SU-DHL-6 (cell line): ENCODE results near the gene GRAMD1B.

Source experiments
- H2AFZ ChIP-seq: fragments of 200-600 bp; sonication (generic); 2 replicates; pipeline ENCODE4 v1.6.1; 2014; ENCODE audit warnings: low read depth, mild to moderate bottlenecking, moderate library complexity, mixed read lengths, antibody characterized with exemption, low read length; ENCODE audit not compliant: severe bottlenecking
- H3F3A ChIP-seq: fragments of 200-600 bp; shearing (Covaris generic); 2 replicates; pipeline ENCODE4 v1.6.0; 2016; ENCODE audit warnings: antibody characterized with exemption, mild to moderate bottlenecking; ENCODE audit not compliant: insufficient read depth
- H3K27ac ChIP-seq: fragments of 200-600 bp; sonication (generic); 2 replicates; pipeline ENCODE4 v1.5.1; 2016; ENCODE audit warnings: low read depth, mild to moderate bottlenecking, low read length, moderate library complexity, mixed read lengths
- H3K27me3 ChIP-seq: fragments of 200-600 bp; sonication (generic), shearing (Covaris generic); 2 replicates; pipeline ENCODE4 v1.6.0; 2014; ENCODE audit warnings: mild to moderate bottlenecking, low read length
- H3K36me3 ChIP-seq: fragments of 200-600 bp; sonication (generic); 2 replicates; pipeline ENCODE4 v1.6.1; 2014; ENCODE audit warnings: mild to moderate bottlenecking, low read length, mixed read lengths
- H3K4me2 ChIP-seq: fragments of 300-600, 200-600 bp; shearing (Covaris generic), sonication (generic); 2 replicates; pipeline ENCODE4 v1.6.0; 2014; ENCODE audit warnings: low read length, low read depth, mild to moderate bottlenecking; ENCODE audit not compliant: poor library complexity, severe bottlenecking
- H3K4me3 ChIP-seq: fragments of 200-600 bp; sonication (generic); 2 replicates; pipeline ENCODE4 v1.5.1; 2014; ENCODE audit warnings: antibody characterized with exemption, low read length, mild to moderate bottlenecking, mixed read lengths; ENCODE audit not compliant: insufficient read depth, poor library complexity, severe bottlenecking
- H3K79me2 ChIP-seq: fragments of 200-600 bp; sonication (generic); 2 replicates; pipeline ENCODE4 v1.6.1; 2014; ENCODE audit warnings: mild to moderate bottlenecking, low read length, moderate library complexity; ENCODE audit not compliant: insufficient read depth
- H3K9ac ChIP-seq: fragments of 200-600 bp; sonication (generic); 2 replicates; pipeline ENCODE4 v1.7.0; 2014; ENCODE audit warnings: mild to moderate bottlenecking, low read length
- H3K9me2 ChIP-seq: fragments of 200-600 bp; sonication (generic); replicated peaks from 2 replicates; pipeline ENCODE4 v1.6.1; 2014; ENCODE audit warnings: low read length; ENCODE audit not compliant: insufficient read depth
- H3K9me3 ChIP-seq: fragments of 200-600 bp; sonication (generic); 2 replicates; pipeline ENCODE4 v1.6.1; 2014; ENCODE audit warnings: low read length, mixed read lengths; ENCODE audit not compliant: insufficient read depth
- H4K20me1 ChIP-seq: fragments of 200-600 bp; sonication (generic); 2 replicates; pipeline ENCODE4 v1.6.1; 2014; ENCODE audit warnings: low read depth, mild to moderate bottlenecking, antibody characterized with exemption, low read length, moderate library complexity, mixed read lengths
- CTCF ChIP-seq: fragments of 200-600 bp; sonication (generic); IDR thresholded peaks from one replicate; pipeline ENCODE4 v1.5.1; 2017; ENCODE audit warnings: antibody characterized with exemption, mild to moderate bottlenecking, low read length, moderate library complexity; ENCODE audit not compliant: insufficient read depth, poor library complexity, severe bottlenecking
- EZH2phosphoT487 ChIP-seq: fragments of 200-600 bp; sonication (generic), shearing (Covaris generic); conservative IDR thresholded peaks from 2 replicates; pipeline ENCODE4 v1.6.1; 2018; ENCODE audit warnings: mild to moderate bottlenecking, antibody characterized with exemption, low read length, moderate library complexity, mixed read lengths

The GRAMD1B gene

GRCh38 chr11:123551079-123551478 lies 121.0 kb downstream of the GRAMD1B start:
- Histone ChIP-seq H3K27me3 (no peaks in the 10 kb centered on the region), H3K27ac (no peak overlapping the region)

GRCh38 chr11:123556633-123557032 lies 126.6 kb downstream of the GRAMD1B start:
- H4K20me1 ChIP-seq, result 0 out of 2 replicates have a peak, but pooled peaks cover 3% of the 10 kb centered on the region
- H3K9ac ChIP-seq, result no peak overlapping the region
- no peaks in the 10 kb centered on the region for H3F3A ChIP-seq
- H2AFZ ChIP-seq, result no peak overlapping the region
- no peaks in the 10 kb centered on the region for H3K27me3 ChIP-seq
- no peak overlapping the region for H3K4me2 ChIP-seq
- no peaks in the 10 kb centered on the region for H3K79me2 ChIP-seq
- H3K9me3 ChIP-seq, result no peaks in the 10 kb centered on the region
- H3K27ac ChIP-seq, result no peak overlapping the region
- no peaks in the 10 kb centered on the region for H3K36me3 ChIP-seq
- H3K4me3 ChIP-seq, result no peak overlapping the region
- TF ChIP-seq CTCF (no peak), EZH2phosphoT487 (no peak)
- H3K9me2 ChIP-seq, result no peaks in the 10 kb centered on the region

More at GRCh38 chr11:123551079-123551478, 121.0 kb downstream of the GRAMD1B start:
- Histone ChIP-seq H3F3A (no peaks in the 10 kb centered on the region), H3K9ac (no peak overlapping the region), H3K9me3 (no peaks in the 10 kb centered on the region), H4K20me1 (no peaks in the 10 kb centered on the region), H3K4me3 (no peak overlapping the region), H3K36me3 (no peaks in the 10 kb centered on the region), H3K4me2 (no peak overlapping the region), H3K79me2 (no peaks in the 10 kb centered on the region), H3K9me2 (no peaks in the 10 kb centered on the region), H2AFZ (no peak overlapping the region)
- TF ChIP-seq CTCF, result no peak
- TF ChIP-seq EZH2phosphoT487, result no peak

- H3K27ac ChIP-seq, result no peak overlapping the region
Observed at GRCh38 chr11:123558536-123559315, 128.7 kb downstream of the GRAMD1B start.

More at GRCh38 chr11:123558536-123559315, 128.7 kb downstream of the GRAMD1B start:
- no peak overlapping the region for H3K4me3 ChIP-seq
- no peaks in the 10 kb centered on the region for H3F3A ChIP-seq
- H3K4me2 ChIP-seq, result no peak overlapping the region
- H3K36me3 ChIP-seq, result no peaks in the 10 kb centered on the region
- no peaks in the 10 kb centered on the region for H3K9me2 ChIP-seq
- H3K27me3 ChIP-seq, result no peaks in the 10 kb centered on the region
- TF ChIP-seq EZH2phosphoT487 (no peak), CTCF (no peak)
- no peaks in the 10 kb centered on the region for H3K9me3 ChIP-seq
- no peaks in the 10 kb centered on the region for H3K79me2 ChIP-seq
- H2AFZ ChIP-seq, result no peak overlapping the region
- 0 out of 2 replicates have a peak, but pooled peaks cover 3% of the 10 kb centered on the region for H4K20me1 ChIP-seq
- H3K9ac ChIP-seq, result no peak overlapping the region
